Activated CD8-positive, alpha-beta memory T cell treated with anti-CD3 and anti-CD28 coated beads for 4 hours (primary cell): ENCODE data around the gene STK39.
"Not testable (repeated sequence)": the region's sequence is repeated elsewhere in the genome, so short reads cannot be mapped to it uniquely, and the experiment has no call there.

Source experiments
- DNase-seq, 2 donors: peaks; one replicate each; pipeline ENCODE4 v3.0.0-alpha.2; 2020; ENCODE audit warnings: low read depth in 2 of 2

The STK39 gene

GRCh38 chr2:168050377-168050776 lies 197.0 kb downstream of the STK39 start:
- DNase-seq = no peak

DNA sequence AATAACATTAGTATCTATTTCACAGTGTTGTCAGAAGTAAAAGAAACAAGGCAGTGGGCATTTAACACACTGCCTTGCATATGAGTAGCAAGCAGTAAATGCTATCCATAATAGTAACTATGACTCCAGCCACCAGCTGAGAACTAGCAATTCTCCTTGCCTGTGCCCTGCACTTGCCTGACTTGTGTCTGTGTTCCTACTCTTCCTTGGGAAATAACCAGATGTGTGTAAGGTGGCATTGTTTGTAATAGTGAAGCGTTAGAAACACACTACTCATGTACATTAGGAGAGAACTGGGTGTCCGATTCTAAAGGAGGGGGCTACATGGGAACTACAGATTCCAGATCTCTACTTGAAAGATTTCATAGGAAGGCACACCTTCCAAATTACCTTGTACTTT lies 197.8 kb downstream of the STK39 start:
- no peak for DNase-seq

DNA sequence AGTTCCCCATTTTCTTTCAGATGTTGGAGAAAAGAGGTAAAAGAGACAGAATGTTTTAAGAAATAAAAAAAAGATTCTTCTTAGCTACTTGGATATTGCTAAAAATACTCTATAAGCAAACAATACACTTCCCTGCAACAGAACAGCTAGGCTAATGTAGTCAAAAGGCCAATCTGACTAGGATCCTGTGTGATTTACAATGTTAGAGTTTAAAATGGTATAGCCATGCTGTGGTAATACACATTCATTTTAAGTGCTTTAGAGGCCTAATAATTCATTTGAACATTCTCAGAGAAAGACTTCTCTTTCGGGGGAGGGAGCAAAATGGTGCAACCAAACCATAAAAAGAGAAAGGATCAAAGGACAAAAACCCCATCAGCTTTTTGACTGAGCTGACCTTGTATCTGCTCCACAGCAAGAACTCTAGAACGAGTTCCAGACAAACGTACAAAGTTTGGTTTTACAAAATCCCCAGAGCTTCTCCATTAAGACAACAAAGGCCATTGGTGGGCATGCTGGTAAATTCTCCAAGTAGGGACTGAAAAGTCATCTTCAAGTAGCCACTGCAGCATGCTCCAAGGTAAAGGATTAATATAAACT lies 200.2 kb downstream of the STK39 start:
- DNase-seq = no peak

GRCh38 chr2:168044579-168044978 lies 202.8 kb downstream of the STK39 start:
- no peak for DNase-seq

DNA sequence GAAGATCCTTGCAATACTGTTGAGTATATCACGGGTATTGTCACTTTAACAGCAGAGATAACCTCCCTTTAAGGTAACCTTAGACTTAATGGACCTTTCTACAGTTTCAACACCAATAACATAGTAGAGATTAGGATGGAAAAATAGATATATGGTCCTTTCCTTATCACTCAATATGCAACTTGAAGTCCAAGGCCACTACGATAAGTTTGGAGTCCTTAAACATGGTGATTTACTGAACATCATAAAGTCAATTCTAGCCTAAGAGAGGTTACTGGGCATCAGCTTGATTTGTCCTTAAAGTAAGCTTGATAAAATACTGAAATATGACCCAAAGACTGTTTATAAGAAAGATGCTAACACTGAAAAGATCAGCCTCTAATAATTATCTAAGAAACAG lies 203.2 kb downstream of the STK39 start:
- DNase-seq = no peak

DNA sequence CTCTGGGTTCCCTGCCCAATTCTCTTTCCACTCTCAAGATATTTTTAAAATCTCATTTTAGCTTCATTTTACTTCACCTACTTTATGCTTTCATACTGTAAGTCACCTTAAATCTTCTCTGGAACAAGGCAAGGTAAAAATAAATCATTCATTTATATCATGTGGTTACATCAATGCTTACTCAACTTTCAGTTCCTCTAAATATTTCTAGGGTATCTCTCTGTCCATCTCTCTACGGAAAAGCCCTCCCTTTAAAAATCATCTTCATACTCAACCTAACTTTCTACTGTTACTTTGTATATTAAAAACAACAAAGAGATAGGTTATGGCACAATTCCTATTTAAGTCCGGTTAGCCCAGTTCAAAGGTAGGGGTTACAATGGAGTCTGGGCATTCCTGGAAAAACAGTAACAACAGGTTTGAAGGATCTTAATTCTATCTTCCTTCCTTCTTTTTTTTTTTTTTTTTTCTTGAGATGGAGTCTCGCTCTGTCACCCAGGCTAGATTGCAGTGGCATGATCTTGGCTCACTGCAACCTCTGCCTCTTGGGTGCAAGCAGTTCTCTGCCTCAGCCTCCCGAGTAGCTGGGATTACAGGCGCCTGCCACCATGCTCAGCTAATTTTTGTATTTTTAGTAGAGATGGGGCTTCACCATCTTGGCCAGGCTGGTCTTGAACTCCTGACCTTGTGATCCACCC lies 205.1 kb downstream of the STK39 start:
- not testable (repeated sequence) for DNase-seq

DNA sequence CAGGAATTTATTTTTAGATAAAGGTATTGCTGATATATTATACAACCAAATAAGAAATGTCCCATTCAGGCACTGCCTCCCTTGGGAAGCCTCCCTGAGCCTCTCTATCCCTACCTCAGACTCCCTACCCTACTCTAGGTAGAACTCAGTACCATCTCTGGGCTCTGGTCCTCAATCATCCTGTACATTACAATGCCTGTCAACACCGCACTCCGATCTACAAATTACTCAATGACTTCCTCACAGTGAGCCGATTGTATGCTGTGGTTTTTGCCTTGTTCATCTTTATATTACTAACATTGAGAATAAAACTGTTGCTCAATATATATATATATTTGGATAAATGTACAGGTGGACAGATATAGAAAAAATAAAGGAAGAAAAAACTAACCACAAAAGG lies 207.5 kb downstream of the STK39 start:
- DNase-seq = no peak

DNA sequence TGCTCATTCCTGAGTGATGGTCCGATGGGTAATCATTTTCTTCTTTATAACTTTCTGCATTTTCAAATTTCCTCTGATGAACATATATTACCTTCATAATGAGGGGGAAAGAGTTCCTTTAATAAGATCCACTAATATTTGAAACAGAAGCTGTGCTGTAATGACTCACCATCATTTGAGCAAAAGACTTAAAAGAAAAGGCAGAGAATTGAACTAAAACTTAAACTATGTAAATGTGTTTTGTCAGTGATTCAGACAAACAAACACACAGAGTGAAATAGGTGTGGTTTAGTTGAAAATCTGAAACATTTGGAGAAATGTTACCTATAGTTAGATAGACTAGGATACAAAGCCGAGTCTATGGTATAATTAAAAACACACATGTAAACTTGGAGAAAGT lies 209.6 kb downstream of the STK39 start:
- no peak for DNase-seq

DNA sequence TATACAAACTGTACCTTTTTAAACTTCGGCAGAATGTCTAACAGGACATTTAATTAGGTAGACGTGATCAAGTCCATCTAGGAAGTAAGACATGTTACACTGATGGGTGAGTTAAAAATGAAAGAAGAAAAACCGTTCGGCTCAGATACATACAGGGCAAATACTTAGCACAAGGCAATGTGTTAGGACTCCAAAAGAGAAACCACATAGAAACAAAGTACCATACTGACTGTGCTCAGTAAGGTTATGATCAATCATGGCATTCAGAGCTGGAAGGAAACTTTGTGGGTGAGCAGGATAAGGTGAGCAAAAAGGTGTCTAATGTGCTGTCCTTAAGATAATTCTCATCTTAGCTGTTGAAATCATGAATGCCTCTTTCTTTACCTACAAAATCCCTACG lies 211.9 kb downstream of the STK39 start:
- no peak for DNase-seq

- no peak for DNase-seq
Measured at GRCh38 chr2:168034616-168035015, 212.8 kb downstream of the STK39 start.

DNA sequence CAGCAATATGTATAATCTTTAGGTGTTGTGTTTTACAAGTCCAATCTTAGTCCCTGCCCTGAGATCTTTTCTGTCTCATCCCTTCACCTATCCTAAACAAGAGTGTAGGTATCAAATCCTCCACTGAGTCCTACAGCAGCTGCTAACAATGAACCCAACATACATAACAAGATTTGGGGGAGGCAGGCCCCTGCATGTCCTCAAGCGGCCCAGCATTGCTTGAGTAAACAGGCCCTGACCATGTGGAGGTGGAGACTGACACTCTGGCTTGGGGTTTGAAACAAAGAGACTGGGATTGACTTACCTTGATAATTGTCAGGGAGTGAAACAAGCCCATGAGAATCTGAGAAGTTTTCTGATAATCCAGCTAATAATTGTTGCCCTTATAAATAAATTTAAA lies 213.4 kb downstream of the STK39 start:
- no peak for DNase-seq

DNA sequence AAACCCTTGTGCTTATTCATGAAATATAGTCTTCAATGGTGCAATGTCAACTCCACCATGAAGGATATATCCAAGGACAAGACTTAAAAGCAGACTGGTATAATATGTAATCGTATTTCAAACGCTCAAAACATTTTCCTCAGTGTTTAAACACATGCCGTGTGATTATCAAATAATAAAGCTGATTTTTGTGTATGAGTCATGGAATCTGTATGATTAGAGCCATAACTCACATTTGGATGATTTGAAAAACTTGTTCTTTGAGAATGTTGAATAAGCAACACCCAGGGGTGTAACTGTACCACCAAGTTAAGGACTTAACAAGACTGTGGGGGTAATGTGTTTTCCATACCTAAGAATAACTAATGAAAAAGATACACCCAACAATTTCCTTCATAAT lies 215.3 kb downstream of the STK39 start:
- DNase-seq = no peak

DNA sequence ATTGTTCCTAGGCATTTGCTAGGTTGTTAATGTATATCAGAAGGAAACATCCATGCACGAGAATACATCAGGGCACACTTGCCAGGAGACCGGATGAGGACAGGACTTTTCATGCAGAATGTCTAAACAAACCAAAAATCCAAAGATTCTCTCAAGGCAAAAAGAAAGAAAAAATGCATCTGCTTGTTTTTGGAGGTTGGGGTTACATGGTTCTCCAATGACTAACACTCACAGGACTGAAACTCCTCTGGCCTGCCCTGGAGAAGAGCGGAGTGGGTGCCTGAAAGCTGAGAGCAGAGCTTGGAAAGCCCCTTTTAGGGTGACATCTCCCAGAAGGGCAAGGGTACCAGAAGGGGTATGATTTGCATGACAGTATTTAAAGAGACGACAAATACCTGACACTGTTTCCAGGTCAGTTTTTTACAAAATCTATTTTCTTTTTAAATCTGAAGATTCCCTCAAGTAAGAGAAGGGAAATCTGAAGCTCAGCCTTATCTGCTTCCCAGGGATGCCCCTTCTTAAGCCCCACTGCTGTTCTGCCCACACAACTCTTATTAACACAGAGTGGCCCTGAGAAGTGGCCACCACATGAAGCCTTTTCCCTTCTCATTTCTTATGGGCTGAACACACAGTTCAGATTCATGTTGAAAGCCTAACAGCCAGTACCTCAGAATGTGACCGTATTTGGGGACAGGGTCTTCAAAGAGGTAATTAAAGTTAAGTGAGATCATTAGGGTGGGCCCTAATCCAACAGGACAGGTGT lies 216.4 kb downstream of the STK39 start:
- no peak for DNase-seq

DNA sequence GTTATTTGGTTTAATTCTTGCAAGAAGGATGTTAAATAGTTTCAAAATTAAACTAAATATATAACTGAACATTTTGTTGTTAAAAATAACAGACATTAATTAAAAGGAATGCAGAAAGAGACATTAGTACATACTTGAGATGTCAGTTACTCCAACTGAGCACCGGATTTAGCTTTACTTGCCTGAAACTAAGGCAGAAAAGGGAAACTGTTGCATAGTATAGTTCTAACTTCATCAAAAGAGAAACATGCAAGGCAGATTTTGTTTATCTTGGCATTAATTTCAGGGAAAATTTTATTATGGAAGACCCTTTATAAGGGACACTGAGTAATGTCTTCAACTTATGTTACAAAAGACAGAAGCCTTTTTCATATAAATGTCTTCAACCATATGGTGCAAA lies 218.3 kb downstream of the STK39 start:
- no peak for DNase-seq

DNA sequence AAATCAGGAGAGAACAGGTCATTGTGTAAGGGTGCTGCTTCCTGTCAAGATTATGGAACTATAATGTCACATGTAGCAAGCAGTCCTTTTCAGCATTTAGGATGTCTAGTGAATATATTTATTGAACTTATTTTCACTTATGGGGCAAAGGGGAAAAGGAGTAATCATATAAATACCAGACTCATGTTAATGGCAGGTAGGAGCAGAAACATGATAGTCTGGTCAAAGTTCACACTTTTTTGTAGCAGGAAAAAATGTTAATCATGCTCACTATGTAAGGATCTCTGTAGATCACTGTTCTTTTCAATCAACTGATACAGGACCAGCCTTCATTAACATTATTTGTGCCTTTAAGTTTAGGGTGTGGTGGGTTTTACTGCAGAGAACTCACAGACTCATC lies 219.0 kb downstream of the STK39 start:
- no peak for DNase-seq

DNA sequence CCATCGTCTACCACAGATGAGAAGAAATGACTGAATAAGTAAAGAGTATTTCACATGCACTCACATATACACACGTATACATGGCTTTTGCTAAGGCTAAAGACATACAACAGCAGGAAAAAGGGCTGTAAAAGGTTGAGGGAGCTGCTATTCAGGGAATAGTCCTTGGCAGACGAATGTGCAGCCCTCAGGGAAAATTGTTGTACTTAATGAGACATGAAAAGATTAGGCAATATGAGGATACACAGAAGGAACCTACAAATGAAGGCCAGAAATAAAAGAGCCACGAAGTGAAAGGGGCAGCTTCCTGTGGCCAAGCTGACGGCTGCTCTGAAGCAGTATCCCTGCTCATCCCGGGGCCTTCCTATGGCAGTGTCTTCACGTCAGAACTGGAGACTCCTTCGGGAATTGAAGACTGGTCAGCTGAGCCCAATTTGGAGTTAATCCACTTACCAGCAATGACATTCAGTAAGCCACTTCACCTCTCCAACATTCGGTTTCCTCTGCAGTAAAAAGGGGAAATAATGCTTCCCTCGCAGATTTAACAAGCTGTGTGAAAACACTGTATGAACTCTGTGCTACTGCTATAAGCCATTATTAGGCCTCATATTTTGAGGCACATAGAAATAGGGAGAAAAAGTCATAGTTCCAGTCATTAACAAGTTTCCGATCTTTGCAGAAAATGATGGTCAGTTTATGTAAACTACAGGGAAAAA lies 221.8 kb downstream of the STK39 start:
- DNase-seq = no peak

DNA sequence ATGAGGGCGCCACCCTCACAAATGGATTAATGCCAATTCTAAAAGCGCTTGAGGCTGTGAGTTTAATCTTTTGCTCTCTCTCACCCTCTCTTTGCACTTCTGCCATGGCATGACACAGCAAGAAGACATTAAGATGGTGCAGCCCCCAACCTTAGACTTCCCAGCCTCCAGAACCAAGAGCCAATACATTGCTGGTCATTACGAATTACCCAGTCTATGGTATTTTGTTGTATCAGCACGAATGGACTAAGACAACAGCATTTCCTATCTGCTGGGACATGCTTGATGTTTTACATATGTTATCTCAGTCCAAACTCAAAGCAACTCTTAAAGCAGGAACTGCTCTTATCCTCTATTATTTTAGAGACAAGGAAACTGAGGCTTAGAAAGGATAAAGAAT lies 222.9 kb downstream of the STK39 start:
- DNase-seq = no peak

DNA sequence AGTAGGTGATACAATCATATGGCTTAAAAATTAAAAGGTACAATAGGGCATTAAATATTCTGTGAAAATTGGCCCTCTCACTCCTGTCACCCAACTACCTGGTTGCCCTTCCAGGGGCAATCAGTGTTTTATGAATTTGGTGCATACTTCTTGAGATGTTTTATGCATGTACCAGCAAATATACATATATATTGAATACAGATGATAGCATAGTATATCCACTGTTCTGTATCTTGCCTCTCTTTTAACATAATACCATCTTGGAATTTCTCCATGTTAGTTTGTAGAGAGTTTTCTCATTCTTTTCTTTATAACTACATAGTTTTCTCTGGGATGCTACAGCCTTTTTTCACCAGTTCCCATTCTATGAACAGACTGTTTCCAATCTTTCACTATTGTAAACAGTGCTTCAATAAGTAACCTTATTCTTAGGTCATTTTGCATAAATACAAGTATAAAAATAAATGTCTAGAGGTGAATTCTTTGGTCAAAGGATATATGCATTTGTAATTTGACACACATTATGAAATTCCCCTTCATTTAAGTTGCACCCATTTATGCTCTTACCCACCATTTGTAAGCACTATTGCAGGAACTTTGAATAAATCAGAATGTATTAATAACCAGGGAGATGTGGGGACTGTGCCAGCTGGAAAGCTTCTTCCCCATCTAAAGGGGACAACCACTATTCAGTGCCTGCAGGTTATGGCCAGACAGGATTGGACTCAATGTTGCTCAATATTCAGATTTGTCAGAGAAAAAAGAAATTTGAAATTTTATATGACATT lies 225.4 kb downstream of the STK39 start:
- DNase-seq = no peak

GRCh38 chr2:168015274-168015953 lies 232.0 kb downstream of the STK39 start:
- DNase-seq = no peak

DNA sequence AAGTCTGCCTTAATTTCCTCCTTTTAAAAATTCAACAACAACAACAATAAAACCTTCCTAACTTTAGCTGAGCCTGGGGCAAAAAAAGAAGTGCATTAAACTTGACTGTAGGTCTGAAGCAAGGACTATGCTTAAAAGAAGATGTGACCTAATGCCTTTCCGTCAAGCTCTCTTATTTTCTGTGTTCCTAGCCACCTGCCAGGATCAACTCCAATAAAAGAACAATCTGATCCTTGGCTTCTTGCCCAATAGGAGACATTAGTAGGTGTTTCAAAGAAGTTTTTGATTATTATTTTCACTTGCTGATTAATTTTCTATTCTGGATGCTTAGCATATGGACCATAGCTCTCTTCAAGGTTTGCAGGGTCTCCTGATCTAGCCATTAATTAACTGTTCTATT lies 237.5 kb downstream of the STK39 start:
- no peak for DNase-seq

DNA sequence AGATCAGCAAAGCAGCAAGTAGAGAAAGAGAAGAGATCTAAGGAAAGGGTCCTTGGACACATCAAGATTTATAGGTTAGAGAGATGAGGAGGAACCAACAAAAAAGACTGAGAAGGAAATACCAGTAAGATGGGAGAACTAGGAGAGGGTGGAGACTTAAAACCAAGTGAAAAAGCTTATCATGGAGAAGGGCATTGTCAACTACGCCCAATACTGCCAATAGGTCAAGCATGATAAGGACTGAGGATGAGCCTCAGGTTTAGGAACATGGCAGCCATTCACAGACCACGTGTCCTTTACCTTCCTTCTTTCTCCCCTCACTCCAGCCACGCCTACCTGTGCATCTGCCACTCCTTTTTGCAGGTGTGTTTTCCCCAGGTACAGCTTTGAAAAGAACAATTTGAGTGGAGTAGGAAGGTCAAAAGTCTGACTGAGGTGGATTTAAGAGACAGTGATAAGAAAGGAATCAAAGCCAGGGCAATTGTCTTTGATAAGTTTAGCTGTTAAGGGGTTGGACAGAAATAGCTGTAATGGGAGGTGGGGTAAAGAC lies 238.7 kb downstream of the STK39 start:
- DNase-seq = no peak
